ENCODE measurements around the gene SUGT1.
"Not testable (repeated sequence)": the region's sequence is repeated elsewhere in the genome, so short reads cannot be mapped to it uniquely, and the experiment has no call there.

Gene SUGT1

GRCh38 chr13:52652196-52652979, at the start of gene SUGT1:
TSS of gene SUGT1 (plus strand) at chr13:52652836. CDS start at chr13:52652921, 85 bp downstream.
- DNase-seq: peak; percentile 97

- not testable (repeated sequence) for DNase-seq
These were observed 49.3 kb upstream of the SUGT1 start for GRCh38 chr13:52603316-52603715.

GRCh38 chr13:52606126-52606525, 46.5 kb upstream of the SUGT1 start:
- not testable (repeated sequence) for DNase-seq

GRCh38 chr13:52606795-52607194, 45.8 kb upstream of the SUGT1 start:
- DNase-seq: not testable (repeated sequence)

- DNase-seq: not testable (repeated sequence)
These were observed 44.5 kb upstream of the SUGT1 start for GRCh38 chr13:52608184-52608583.

- DNase-seq: not testable (repeated sequence)
These were observed 43.5 kb upstream of the SUGT1 start for GRCh38 chr13:52609013-52609606.

- not testable (repeated sequence) for DNase-seq
These were observed 42.5 kb upstream of the SUGT1 start for GRCh38 chr13:52610158-52610557.

GRCh38 chr13:52615134-52615801, 37.4 kb upstream of the SUGT1 start:
- DNase-seq: no peak

- DNase-seq: peak; percentile 7
These were observed 36.8 kb upstream of the SUGT1 start for GRCh38 chr13:52615812-52616211.

- peak; percentile 90 for DNase-seq
These were observed 35.3 kb upstream of the SUGT1 start for GRCh38 chr13:52617070-52618060.

- not testable (repeated sequence) for DNase-seq
These were observed 21.4 kb upstream of the SUGT1 start for GRCh38 chr13:52631083-52631690.

- DNase-seq: no peak
These were observed 13.8 kb upstream of the SUGT1 start for GRCh38 chr13:52638666-52639328.

GRCh38 chr13:52642131-52642530, 10.5 kb upstream of the SUGT1 start, which contains the start of gene HNRNPA1L2:
TSS of gene HNRNPA1L2 (plus strand) at chr13:52642431. CDS start at chr13:52642493, 62 bp downstream.
- no peak for DNase-seq

- DNase-seq: no peak
These were observed 8.5 kb upstream of the SUGT1 start for GRCh38 chr13:52644108-52644507.

- DNase-seq: no peak
These were observed 5.7 kb upstream of the SUGT1 start for GRCh38 chr13:52646967-52647366.

- DNase-seq: no peak
These were observed 1.9 kb upstream of the SUGT1 start for GRCh38 chr13:52650731-52651130.

GRCh38 chr13:52651897-52652195, 790 bp upstream of the SUGT1 start:
- DNase-seq: no peak

- DNase-seq: no peak
These were observed 306 bp downstream of the SUGT1 start for GRCh38 chr13:52652980-52653303.

- no peak for DNase-seq
These were observed 6.7 kb downstream of the SUGT1 start for GRCh38 chr13:52659340-52659739.

- no peak for DNase-seq
These were observed 11.6 kb downstream of the SUGT1 start for GRCh38 chr13:52664272-52664671.

- no peak for DNase-seq
These were observed 12.7 kb downstream of the SUGT1 start for GRCh38 chr13:52665325-52665724.

- no peak for DNase-seq
These were observed 17.0 kb downstream of the SUGT1 start for GRCh38 chr13:52669677-52670076.
